Umbilical cord (tissue), 2 donors: Measurements from ENCODE around the gene ABHD1. TPM values are rescaled to one million over a fixed set of nuclear protein-coding genes. Genes with fewer than 3 reads are reported as not detected.
A peak's percentile ranks its signal among the peaks of the same experiment; 100 is the strongest.

Source experiments
- DNase-seq: peaks from one replicate; pipeline ENCODE4 v3.0.0-alpha.2; 2015; ENCODE audit warnings: low spot score
- total RNA-seq: library from RNA; depleted of rRNA; stranded (reverse); fragments of >200 nt; gene quantifications from one replicate; pipeline ENCODE4 v1.2.3, GENCODE V29; 2014; ENCODE audit warnings: low replicate concordance; ENCODE audit not compliant: insufficient read depth

Gene ABHD1
- total RNA-seq, 1 donor from 2014 or later = 1.2 TPM

GRCh38 chr2:27086724-27087593 lies 36.7 kb upstream of the ABHD1 start, which contains the start of gene KHK:
Gene KHK, plus strand, starts transcription at chr2:27086772. Its CDS starts 488 bp downstream, at chr2:27087260.
- no peak for DNase-seq

GRCh38 chr2:27087823-27088410 lies 35.7 kb upstream of the ABHD1 start:
- no peak for DNase-seq

GRCh38 chr2:27088634-27089033 lies 35.0 kb upstream of the ABHD1 start:
- no peak for DNase-seq

GRCh38 chr2:27089111-27089954 lies 34.3 kb upstream of the ABHD1 start:
- DNase-seq = no peak

- no peak for DNase-seq
These were observed 31.6 kb upstream of the ABHD1 start for GRCh38 chr2:27091746-27092695.

- DNase-seq = no peak
These were observed 30.8 kb upstream of the ABHD1 start for GRCh38 chr2:27092696-27093429.

- no peak for DNase-seq
These were observed 29.9 kb upstream of the ABHD1 start for GRCh38 chr2:27093430-27094352.

GRCh38 chr2:27094353-27094984 lies 29.1 kb upstream of the ABHD1 start:
- DNase-seq = no peak

- no peak for DNase-seq
These were observed 28.2 kb upstream of the ABHD1 start for GRCh38 chr2:27095427-27095744.

- peak; percentile 75 for DNase-seq
These were observed 27.6 kb upstream of the ABHD1 start for GRCh38 chr2:27095745-27096651.

GRCh38 chr2:27096748-27097297 lies 26.8 kb upstream of the ABHD1 start:
- DNase-seq = no peak

- no peak for DNase-seq
These were observed 26.3 kb upstream of the ABHD1 start for GRCh38 chr2:27097341-27097740.

GRCh38 chr2:27099334-27099955 lies 24.2 kb upstream of the ABHD1 start:
- DNase-seq = no peak

- DNase-seq = no peak
These were observed 23.6 kb upstream of the ABHD1 start for GRCh38 chr2:27100036-27100435.

GRCh38 chr2:27102329-27102728 lies 21.3 kb upstream of the ABHD1 start:
- no peak for DNase-seq

- DNase-seq = no peak
These were observed 17.6 kb upstream of the ABHD1 start for GRCh38 chr2:27105981-27106380.

- no peak for DNase-seq
These were observed 15.4 kb upstream of the ABHD1 start for GRCh38 chr2:27108221-27108620.
